ENCODE results near the gene PSMD11. TPM values are rescaled to one million over a fixed set of nuclear protein-coding genes. Genes with fewer than 3 reads are reported as not detected.

PSMD11 gene
- total RNA-seq, 4 donors from 2014 or later, result 33.2 to 74.3 (median 52.5) TPM

Small RNA genes lying within 50 kb of the gene (small RNA-seq; reads per million reads assigned to genes)
- gene AC005899.2, result 0 reads per million in 2 donors
- 0 reads per million in 2 donors for gene AC005899.6
- 0 reads per million in 2 donors for gene RF00019

Other genes starting within 250 kb of the PSMD11 start
- gene RHBDL3, start 178.7 kb upstream of the PSMD11 start, total RNA-seq, result under 1 TPM in 2 of 4 donors, not detected in 2; 0.28 to 0.40 TPM
- gene C17orf75, start 102.3 kb upstream of the PSMD11 start, total RNA-seq, result 10 to 100 TPM in 3 of 4 donors, 1 to 10 TPM in 1; 7.4 to 21.6 (median 14.3) TPM
- 100 to 1,000 TPM; 139 to 234 (median 184) TPM for gene ZNF207, start 94.4 kb upstream of the PSMD11 start, total RNA-seq
- gene CDK5R1, start 42.5 kb downstream of the PSMD11 start, total RNA-seq, result 1 to 10 TPM in 2 of 4 donors, under 1 TPM in 1, not detected in 1; 0.88 to 1.9 (median 1.2) TPM